ENCODE data around the gene GULP1. TPM values are rescaled to one million over a fixed set of nuclear protein-coding genes. Genes with fewer than 3 reads are reported as not detected.

The GULP1 gene
- total and polyA plus RNA-seq, 2 donors (not counting 1 experiment from before 2014, with no cell fraction given) = 43.5 to 82.4 TPM

GRCh38 chr2:188383158-188383557, 91.5 kb downstream of the GULP1 start:
- no peaks in the 10 kb centered on the region for H3K27me3 ChIP-seq (ENCODE audit: control insufficient read depth, insufficient read depth, low read length)
- H3K9me3 ChIP-seq (ENCODE audit: control insufficient read depth, insufficient read depth, low read depth, low read length) = no peaks in the 10 kb centered on the region
- peak in 1 of 2 donors; percentile 40 for DNase-seq (ENCODE audit: low read depth in 2 of 2)
- H4K20me1 ChIP-seq (ENCODE audit: control insufficient read depth, extremely low read depth, insufficient read depth, low read length) = no peaks in the 10 kb centered on the region
- H3K4me1 ChIP-seq (ENCODE audit: control insufficient read depth, extremely low read depth, insufficient read depth, low read length) = peaks cover 4% of the 10 kb centered on the region
- peak overlapping the region; percentile 81 for H3K4me2 ChIP-seq (ENCODE audit: extremely low read depth, insufficient read depth, low read length)
- no peaks in the 10 kb centered on the region for H3K79me2 ChIP-seq (ENCODE audit: control insufficient read depth, insufficient read depth, low read length)
- TF ChIP-seq CTCF (conservative IDR thresholded peaks at IDR 0.05 in 1 of 2, IDR thresholded peaks at IDR 0.05 in 1 of 2; ENCODE audit: low read depth in 1 of 2, low read length in 2 of 2) = no peak
- TF ChIP-seq EZH2 (IDR thresholded peaks at IDR 0.05; ENCODE audit: low read length, missing control alignments) = no peak
- H3K27ac ChIP-seq (ENCODE audit: insufficient read depth, low read length) = peak overlapping the region; percentile 75
- H3K4me3 ChIP-seq (replicated peaks in 1 of 4; ENCODE audit: control extremely low read depth in 1 of 4, insufficient read depth in 1 of 4, low read depth in 3 of 4, low read length in 4 of 4) = peak overlapping the region; percentile 12 to 37 (median 34)
- no peaks in the 10 kb centered on the region for H3K36me3 ChIP-seq (ENCODE audit: control insufficient read depth, insufficient read depth, low read length)
- no peak overlapping the region for H3K9ac ChIP-seq (ENCODE audit: insufficient read depth, low read length)
- no peak overlapping the region for H2AFZ ChIP-seq (ENCODE audit: low read length)

- Histone ChIP-seq H3K4me1 (ENCODE audit: control insufficient read depth, extremely low read depth, insufficient read depth, low read length) (peaks cover 4% of the 10 kb centered on the region), H3K79me2 (ENCODE audit: control insufficient read depth, insufficient read depth, low read length) (no peaks in the 10 kb centered on the region), H4K20me1 (ENCODE audit: control insufficient read depth, extremely low read depth, insufficient read depth, low read length) (no peaks in the 10 kb centered on the region), H3K27ac (ENCODE audit: insufficient read depth, low read length) (no peak overlapping the region), H3K4me3 (replicated peaks in 1 of 4; ENCODE audit: control extremely low read depth in 1 of 4, insufficient read depth in 1 of 4, low read depth in 3 of 4, low read length in 4 of 4) (no peak overlapping the region), H3K27me3 (ENCODE audit: control insufficient read depth, insufficient read depth, low read length) (no peaks in the 10 kb centered on the region), H3K9me3 (ENCODE audit: control insufficient read depth, insufficient read depth, low read depth, low read length) (no peaks in the 10 kb centered on the region), H2AFZ (ENCODE audit: low read length) (no peak overlapping the region), H3K36me3 (ENCODE audit: control insufficient read depth, insufficient read depth, low read length) (no peaks in the 10 kb centered on the region), H3K4me2 (ENCODE audit: extremely low read depth, insufficient read depth, low read length) (no peak overlapping the region), H3K9ac (ENCODE audit: insufficient read depth, low read length) (no peak overlapping the region)
- DNase-seq (ENCODE audit: low read depth in 2 of 2) = no peak
- TF ChIP-seq CTCF (conservative IDR thresholded peaks at IDR 0.05 in 1 of 2, IDR thresholded peaks at IDR 0.05 in 1 of 2; ENCODE audit: low read depth in 1 of 2, low read length in 2 of 2) = no peak
- no peak for TF ChIP-seq EZH2 (IDR thresholded peaks at IDR 0.05; ENCODE audit: low read length, missing control alignments)
Observed at GRCh38 chr2:188385857-188386256, 94.2 kb downstream of the GULP1 start.

- H4K20me1 ChIP-seq (ENCODE audit: control insufficient read depth, extremely low read depth, insufficient read depth, low read length) = no peaks in the 10 kb centered on the region
- no peaks in the 10 kb centered on the region for H3K4me1 ChIP-seq (ENCODE audit: control insufficient read depth, extremely low read depth, insufficient read depth, low read length)
- no peak overlapping the region for H3K4me2 ChIP-seq (ENCODE audit: extremely low read depth, insufficient read depth, low read length)
- H3K9ac ChIP-seq (ENCODE audit: insufficient read depth, low read length) = no peak overlapping the region
- no peak for TF ChIP-seq EZH2 (IDR thresholded peaks at IDR 0.05; ENCODE audit: low read length, missing control alignments)
- no peak for TF ChIP-seq CTCF (conservative IDR thresholded peaks at IDR 0.05 in 1 of 2, IDR thresholded peaks at IDR 0.05 in 1 of 2; ENCODE audit: low read depth in 1 of 2, low read length in 2 of 2)
- no peaks in the 10 kb centered on the region for H3K36me3 ChIP-seq (ENCODE audit: control insufficient read depth, insufficient read depth, low read length)
- H3K79me2 ChIP-seq (ENCODE audit: control insufficient read depth, insufficient read depth, low read length) = no peaks in the 10 kb centered on the region
- H3K9me3 ChIP-seq (ENCODE audit: control insufficient read depth, insufficient read depth, low read depth, low read length) = no peaks in the 10 kb centered on the region
- no peak overlapping the region for H3K27ac ChIP-seq (ENCODE audit: insufficient read depth, low read length)
- H3K4me3 ChIP-seq (replicated peaks in 1 of 4; ENCODE audit: control extremely low read depth in 1 of 4, insufficient read depth in 1 of 4, low read depth in 3 of 4, low read length in 4 of 4) = no peak overlapping the region
- no peak for DNase-seq (ENCODE audit: low read depth in 2 of 2)
- no peak overlapping the region for H2AFZ ChIP-seq (ENCODE audit: low read length)
- no peaks in the 10 kb centered on the region for H3K27me3 ChIP-seq (ENCODE audit: control insufficient read depth, insufficient read depth, low read length)
Observed at GRCh38 chr2:188388831-188389230, 97.2 kb downstream of the GULP1 start.
